Progenitor cell of endocrine pancreas (in vitro differentiated cells): ENCODE data around the gene LRP2BP. TPM values are rescaled to one million over a fixed set of nuclear protein-coding genes. Genes with fewer than 3 reads are reported as not detected.
"Not testable (repeated sequence)": the region's sequence is repeated elsewhere in the genome, so short reads cannot be mapped to it uniquely, and the experiment has no call there.

Experiments
- DNase-seq: peaks from one replicate; pipeline ENCODE4 v3.0.0; 2021; ENCODE audit warnings: low spot score; ENCODE audit not compliant: unreplicated experiment
- H3K27ac Mint-ChIP-seq: 2 replicates; pipeline ENCODE4 v1.8.0; 2021; ENCODE audit warnings: mild to moderate bottlenecking, moderate library complexity, mixed read lengths
- H3K27me3 Mint-ChIP-seq: 2 replicates; pipeline ENCODE4 v1.8.0; 2021; ENCODE audit warnings: mixed read lengths
- H3K36me3 Mint-ChIP-seq: 2 replicates; pipeline ENCODE4 v1.8.0; 2022; ENCODE audit warnings: mixed read lengths; ENCODE audit not compliant: insufficient read depth
- H3K4me1 Mint-ChIP-seq: 2 replicates; pipeline ENCODE4 v1.8.0; 2021; ENCODE audit warnings: low read depth, mixed read lengths
- H3K4me3 Mint-ChIP-seq: 2 replicates; pipeline ENCODE4 v1.8.0; 2021; ENCODE audit warnings: low read depth, mild to moderate bottlenecking, moderate library complexity, mixed read lengths
- H3K9me3 Mint-ChIP-seq: 2 replicates; pipeline ENCODE4 v1.8.0; 2021; ENCODE audit warnings: low read depth, mixed read lengths
- CTCF ChIP-seq: fragments of 200-600 bp; sonication (generic); IDR thresholded peaks from one replicate; pipeline ENCODE4 v1.5.0; 2021; ENCODE audit warnings: antibody characterized with exemption, mild to moderate bottlenecking; ENCODE audit not compliant: unreplicated experiment
- total RNA-seq: library from RNA; stranded (reverse); gene quantifications from 2 replicates; pipeline ENCODE4 v1.2.1, GENCODE V29; 2021

LRP2BP gene
- total RNA-seq, 1 donor from 2014 or later, result 0.17 TPM

- H3K4me3 Mint-ChIP-seq, result no peak overlapping the region
- H3K27ac Mint-ChIP-seq, result no peak overlapping the region
- H3K36me3 Mint-ChIP-seq, result peaks cover 13% of the 10 kb centered on the region
- H3K27me3 Mint-ChIP-seq, result peaks cover 4% of the 10 kb centered on the region
- no peaks in the 10 kb centered on the region for H3K4me1 Mint-ChIP-seq
- H3K9me3 Mint-ChIP-seq, result no peaks in the 10 kb centered on the region
- no peak for DNase-seq
- TF ChIP-seq CTCF, result no peak
These were observed 24.0 kb downstream of the LRP2BP start for GRCh38 chr4:185371702-185372101.

GRCh38 chr4:185370268-185370949, 25.3 kb downstream of the LRP2BP start:
- no peak for DNase-seq
- Mint-ChIP-seq H3K27ac (no peak overlapping the region), H3K9me3 (no peaks in the 10 kb centered on the region), H3K4me3 (no peak overlapping the region), H3K36me3 (peaks cover 13% of the 10 kb centered on the region), H3K27me3 (peaks cover 4% of the 10 kb centered on the region), H3K4me1 (no peaks in the 10 kb centered on the region)
- no peak for TF ChIP-seq CTCF

GRCh38 chr4:185369731-185370130, 26.0 kb downstream of the LRP2BP start:
- Mint-ChIP-seq H3K27ac (no peak overlapping the region), H3K4me1 (no peaks in the 10 kb centered on the region), H3K27me3 (peaks cover 4% of the 10 kb centered on the region), H3K4me3 (no peak overlapping the region), H3K9me3 (no peaks in the 10 kb centered on the region), H3K36me3 (peaks cover 13% of the 10 kb centered on the region)
- DNase-seq, result no peak
- no peak for TF ChIP-seq CTCF

- TF ChIP-seq CTCF, result no peak
- no peak overlapping the region for H3K27ac Mint-ChIP-seq
- H3K4me1 Mint-ChIP-seq, result peaks cover 4% of the 10 kb centered on the region
- DNase-seq, result no peak
- no peaks in the 10 kb centered on the region for H3K9me3 Mint-ChIP-seq
- H3K36me3 Mint-ChIP-seq, result peaks cover 8% of the 10 kb centered on the region
- no peaks in the 10 kb centered on the region for H3K27me3 Mint-ChIP-seq
- no peak overlapping the region for H3K4me3 Mint-ChIP-seq
These were observed 30.8 kb downstream of the LRP2BP start for GRCh38 chr4:185364886-185365285.

- Mint-ChIP-seq H3K9me3 (no peaks in the 10 kb centered on the region), H3K36me3 (peaks cover 7% of the 10 kb centered on the region), H3K4me3 (no peak overlapping the region), H3K27ac (no peak overlapping the region), H3K4me1 (peaks cover 4% of the 10 kb centered on the region), H3K27me3 (no peaks in the 10 kb centered on the region)
- TF ChIP-seq CTCF, result no peak
- DNase-seq, result no peak
These were observed 32.5 kb downstream of the LRP2BP start for GRCh38 chr4:185363251-185363650.

GRCh38 chr4:185362570-185362969, 33.2 kb downstream of the LRP2BP start:
- H3K4me1 Mint-ChIP-seq, DNase-seq, H3K27me3 Mint-ChIP-seq: not testable (repeated sequence)

More at GRCh38 chr4:185362570-185362969, 33.2 kb downstream of the LRP2BP start:
- not testable (repeated sequence) for H3K4me3 Mint-ChIP-seq, H3K9me3 Mint-ChIP-seq, H3K36me3 Mint-ChIP-seq, H3K27ac Mint-ChIP-seq
